CD4-positive, alpha-beta T cell treated with Interleukin-1 beta for 1 hour (primary cell): ENCODE results near the gene ANKDD1A.

ENCODE experiments used
- DNase-seq, 2 donors: peaks; one replicate each; pipeline ENCODE4 v3.0.0-alpha.2; 2020 to 2022

Gene ANKDD1A

DNA sequence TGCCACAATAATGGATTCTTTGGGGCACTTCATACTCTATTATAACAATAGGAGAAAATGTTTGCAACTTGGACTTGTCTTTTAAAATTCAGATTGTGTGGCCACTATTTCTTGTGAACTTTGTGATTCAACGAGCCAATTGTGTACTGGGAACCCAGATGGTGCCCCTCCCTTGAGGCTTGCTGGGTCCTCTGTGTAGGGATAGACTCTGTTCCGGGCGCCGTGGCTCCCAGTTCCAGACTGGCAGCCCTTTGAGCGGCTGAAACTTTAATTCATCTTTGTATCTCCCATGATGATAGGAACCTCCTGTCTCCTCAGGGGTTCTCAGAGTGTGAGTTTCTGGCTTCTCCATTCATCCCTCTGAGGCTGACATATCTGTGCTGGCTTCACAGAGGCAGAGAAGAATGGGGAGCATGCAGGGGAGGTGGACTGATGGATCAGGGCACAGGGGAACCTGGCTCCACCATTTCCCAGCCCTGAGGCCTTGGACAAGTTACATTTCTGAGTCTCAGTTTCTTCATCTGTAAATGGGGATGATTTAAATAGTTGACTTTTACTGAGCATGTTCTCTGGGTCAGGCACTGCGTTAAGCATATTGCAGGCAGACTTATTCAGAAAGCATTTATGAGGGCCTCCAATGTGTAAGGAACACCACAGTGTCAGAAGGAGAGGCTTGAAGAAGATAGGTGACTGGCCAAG, 15.2 kb upstream of the ANKDD1A start:
- DNase-seq: no peak

DNA sequence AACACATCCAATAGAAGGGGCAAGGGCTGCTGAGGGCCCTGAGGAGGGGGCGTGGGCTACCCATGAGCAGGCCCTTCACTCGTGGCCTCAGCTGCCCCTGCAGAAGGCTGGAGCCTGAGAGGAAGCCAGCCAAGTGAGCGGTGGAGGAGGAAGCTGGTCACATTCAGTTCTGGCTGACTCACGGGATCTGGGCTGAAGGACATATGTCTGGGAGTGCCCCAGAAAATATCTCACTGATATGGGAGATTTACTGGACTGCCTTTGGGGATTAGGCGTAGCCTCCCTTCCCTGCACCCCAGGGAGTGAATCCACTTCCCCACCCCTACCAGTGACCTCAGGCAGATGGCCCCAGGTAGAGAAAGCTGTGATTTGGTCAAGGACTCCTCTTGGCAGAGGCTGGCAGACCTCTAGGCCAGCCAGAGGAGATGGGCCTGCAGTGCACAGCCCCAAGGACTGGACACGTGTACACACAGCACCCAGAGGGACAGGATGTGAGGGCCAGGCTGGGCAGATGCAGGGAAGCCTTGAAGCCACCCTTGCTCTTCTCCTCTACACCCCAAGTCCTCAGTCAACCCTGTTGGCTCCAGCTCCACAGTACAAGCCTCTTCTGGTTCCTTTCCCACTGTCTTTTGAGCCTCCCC, 14.2 kb upstream of the ANKDD1A start:
- peak in 1 of 2 donors; percentile 54 for DNase-seq

DNA sequence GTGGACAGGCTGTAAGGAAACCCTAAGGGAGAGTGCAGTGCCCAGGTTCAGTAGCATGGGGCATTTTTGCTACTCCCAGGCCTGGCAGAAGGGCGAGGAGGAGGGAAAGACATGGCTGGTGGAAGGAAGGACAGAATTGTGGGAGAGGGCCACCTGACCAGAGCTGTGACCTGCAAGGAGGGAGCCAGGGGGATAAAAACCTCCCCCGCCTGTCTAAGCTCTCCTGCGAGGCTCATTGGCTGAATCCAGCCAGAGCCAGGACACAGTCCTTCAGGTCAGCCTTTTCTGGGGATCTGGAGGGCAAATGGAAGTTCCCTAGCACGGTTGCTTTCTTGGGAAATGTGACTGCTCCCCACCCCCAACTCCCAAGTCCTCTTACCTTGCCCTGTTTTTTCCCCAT, 13.3 kb upstream of the ANKDD1A start:
- no peak for DNase-seq

DNA sequence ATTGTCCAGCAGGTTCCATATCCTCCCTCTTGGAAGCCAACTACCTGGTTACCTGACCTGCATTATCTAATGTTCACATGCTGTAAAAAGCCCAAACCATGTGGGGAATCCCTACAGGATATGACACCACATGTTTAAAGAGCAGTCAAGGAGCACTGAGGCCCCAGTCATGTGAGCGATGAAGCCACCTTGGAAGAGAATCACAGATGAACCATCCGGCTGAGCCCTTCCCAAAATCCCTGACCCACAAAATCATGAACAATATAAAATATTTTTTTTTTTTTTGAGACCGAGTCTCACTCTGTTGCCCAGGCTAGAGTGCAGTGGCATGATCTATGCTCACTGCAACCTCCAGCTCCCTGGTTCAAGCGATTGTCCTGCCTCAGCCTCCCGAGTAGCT, 10.6 kb upstream of the ANKDD1A start:
- DNase-seq: no peak

DNA sequence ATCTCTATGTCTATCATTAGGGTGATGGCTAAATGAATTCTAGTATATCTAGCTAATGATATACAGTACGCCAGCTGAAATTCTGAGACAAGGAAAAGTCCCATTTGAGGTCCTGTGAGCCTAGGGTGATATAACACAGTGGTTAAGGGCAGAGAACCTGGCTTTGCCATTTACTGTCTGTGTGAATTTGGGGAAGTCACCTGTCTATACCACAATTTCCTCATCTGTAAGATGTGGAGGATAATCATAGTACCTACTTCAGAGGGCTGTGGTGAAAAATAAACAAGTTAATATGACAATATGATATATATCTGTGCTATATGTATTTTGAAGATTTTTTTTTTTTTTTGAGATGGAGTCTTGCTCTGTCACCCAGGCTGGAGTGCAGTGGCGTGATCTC, 9.8 kb upstream of the ANKDD1A start:
- peak in 1 of 2 donors; percentile 68 for DNase-seq

DNA sequence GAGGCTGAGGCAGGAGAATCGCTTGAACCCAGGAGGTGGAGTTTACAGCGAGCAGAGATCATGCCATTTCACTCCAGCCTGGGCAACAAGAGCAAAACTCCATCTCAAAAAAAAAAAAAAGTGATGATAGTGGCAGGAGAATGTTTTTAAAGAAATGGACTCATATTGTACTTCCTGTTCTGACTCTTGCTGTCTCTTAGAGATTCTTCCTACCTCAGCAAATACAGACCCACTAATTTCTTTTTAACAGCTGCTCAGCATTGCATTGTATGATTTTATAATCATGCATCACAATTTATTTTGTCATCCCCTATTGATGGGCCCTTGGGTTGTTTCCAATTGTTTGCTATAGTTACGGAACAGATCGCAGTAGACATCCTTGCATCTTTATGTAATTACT, 8.8 kb upstream of the ANKDD1A start:
- no peak for DNase-seq

DNA sequence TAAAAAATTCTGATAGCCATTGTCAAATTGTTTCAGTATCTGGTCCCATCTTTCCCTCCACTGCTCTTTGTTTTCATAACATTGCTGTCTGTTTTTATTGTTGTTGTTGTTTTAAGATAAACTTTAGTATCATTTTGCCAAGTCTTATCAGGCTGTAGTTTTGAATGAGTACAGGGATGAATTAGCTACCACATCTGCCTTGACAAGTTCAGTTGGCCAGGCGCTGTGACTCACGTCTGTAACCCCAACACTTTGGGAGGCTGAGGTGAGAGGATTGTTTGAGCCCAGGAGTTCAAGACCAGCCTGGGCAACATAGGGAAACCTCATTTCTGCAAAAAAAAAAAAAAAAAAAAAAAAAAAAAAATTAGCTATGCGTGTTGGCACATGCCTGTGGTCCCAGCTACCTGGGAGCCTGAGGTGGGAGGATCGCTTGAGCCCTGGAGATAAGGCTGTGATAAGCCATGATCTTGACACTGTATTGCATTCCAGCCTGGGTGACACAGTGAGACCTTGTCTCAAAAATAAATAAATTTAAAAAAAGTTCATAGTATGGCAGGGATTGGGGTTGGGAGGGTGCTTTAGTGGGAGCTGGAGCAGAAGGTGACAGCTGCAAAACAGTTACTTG, 8.3 kb upstream of the ANKDD1A start:
- DNase-seq: no peak

DNA sequence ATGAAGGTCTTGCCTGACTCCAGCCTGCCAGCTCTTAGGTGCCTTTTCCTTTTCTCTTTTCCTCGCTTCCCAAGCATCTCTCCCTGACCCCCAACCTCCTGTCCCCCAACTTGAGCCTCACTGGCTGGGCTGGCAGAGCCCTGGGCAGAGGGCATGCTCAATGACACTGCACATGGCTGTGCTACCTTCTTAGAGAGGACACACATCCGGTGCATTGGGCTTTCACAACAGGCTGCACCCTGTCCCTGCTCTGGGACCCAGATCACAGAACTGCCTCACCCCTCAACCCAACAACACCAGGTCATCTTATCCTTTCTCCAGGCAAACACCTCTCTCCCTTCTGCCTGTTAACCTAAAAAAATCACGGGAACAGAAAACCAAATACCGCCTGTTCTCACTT, 7.5 kb upstream of the ANKDD1A start:
- DNase-seq: no peak

DNA sequence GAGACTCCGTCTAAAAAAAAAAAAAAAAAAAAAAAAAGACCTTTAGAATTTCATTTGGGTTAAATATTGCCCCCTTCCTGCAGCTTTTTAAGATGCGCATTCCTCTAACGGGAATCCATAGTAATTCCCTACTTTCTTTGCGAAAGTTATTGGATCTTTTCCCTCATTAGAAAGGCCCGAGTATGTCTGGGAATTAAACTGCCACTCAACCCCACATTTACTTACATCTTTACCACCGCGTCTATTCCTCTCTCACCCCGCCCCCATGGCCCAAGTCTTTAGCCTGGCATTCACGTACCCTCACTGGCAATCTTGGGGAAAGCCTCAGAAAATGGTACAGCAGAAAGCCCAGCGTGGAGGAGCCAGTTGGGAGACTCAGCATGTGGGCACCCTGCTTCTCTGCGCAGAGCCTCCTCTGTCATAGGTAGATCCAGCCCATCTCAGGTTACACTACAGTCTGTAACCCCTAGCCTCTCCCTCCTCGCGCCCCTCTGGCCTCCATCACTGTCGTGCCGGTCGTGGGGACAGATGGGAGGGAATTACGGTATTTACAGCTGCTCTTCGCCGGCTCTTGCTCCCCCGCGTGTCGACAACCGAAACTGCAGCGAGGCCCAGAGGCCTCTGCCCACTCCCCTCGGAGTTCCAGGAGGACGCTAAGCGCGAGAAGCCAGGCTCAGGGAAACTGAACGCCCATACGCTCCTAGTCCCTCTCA, 6.4 kb upstream of the ANKDD1A start:
- DNase-seq: peak; percentile 78 to 80

DNA sequence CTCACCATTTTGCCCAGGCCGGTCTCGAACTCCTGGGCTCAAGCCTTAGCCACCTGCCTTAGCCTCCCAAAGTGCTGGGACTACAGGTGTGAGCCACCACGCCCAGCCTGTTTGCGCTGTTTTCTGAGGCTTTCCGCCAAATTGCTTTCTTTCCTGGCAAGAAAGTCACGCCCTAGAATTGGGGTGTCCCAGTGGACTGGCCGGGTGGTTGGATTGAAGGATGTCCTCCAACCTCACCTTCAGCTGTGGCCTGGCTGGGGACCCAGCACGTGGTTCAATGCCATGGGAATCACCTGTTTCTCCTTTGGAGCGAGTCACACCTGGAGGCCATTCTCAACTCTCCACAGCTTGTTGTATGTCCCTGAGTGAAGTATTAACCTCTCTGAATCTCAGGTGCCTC, 5.8 kb upstream of the ANKDD1A start:
- no peak for DNase-seq

DNA sequence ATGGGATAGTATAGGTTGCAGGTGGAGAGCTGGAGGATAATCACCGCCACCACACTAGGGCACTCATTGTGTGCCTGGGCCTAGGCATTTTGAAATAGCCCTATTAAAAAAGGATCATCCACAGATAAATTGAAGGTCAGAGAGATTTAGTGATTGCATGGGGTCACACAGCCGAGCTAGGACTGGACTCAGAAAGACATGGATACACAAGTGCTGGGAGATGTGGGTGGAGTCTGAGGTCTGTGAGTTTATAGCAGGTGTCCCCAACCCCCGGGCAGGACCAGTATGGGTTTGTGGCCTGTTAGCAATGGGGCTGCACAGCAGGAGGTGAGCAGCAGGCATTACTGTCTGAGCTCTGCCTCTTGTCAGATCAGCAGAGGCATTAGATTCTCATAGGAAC, 5.3 kb upstream of the ANKDD1A start:
- DNase-seq: no peak

DNA sequence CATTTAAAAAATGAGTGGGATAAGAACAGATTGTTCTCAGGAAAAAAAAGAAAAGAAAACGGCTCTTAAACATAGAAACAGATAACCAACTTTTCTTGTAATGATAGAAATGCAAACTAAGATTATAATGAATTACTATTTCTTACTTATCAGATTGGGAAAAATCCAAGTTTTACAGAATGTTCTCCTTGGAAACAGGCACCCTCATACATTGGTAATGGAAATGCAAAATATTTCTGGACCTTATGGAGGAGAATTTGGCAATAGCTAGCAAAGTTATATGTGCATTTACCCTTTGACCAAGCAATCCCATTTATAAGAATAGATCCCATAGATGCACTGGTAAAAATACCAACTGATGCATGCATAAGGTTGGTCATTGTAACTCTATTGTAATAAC, 3.7 kb upstream of the ANKDD1A start:
- DNase-seq: no peak

DNA sequence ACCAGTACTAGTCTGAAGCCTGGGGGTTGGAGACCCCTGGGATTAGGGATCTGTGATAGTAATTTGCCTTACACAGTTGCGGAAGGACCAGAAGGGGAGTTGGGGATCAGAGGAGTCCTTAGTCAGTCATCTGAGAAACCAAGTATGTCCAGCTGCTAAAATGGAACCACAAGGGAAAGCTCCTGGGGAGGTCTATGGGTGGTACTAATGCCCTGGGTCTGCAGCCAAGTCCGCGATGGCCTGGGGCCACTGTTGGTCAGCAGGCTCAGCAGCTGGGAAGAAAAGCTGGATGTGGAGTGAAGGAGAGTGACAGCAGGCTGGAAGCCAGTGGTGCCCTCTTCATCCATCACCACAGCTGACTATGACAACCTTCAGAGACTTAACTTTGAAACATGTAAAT, 2.2 kb upstream of the ANKDD1A start:
- DNase-seq: no peak

DNA sequence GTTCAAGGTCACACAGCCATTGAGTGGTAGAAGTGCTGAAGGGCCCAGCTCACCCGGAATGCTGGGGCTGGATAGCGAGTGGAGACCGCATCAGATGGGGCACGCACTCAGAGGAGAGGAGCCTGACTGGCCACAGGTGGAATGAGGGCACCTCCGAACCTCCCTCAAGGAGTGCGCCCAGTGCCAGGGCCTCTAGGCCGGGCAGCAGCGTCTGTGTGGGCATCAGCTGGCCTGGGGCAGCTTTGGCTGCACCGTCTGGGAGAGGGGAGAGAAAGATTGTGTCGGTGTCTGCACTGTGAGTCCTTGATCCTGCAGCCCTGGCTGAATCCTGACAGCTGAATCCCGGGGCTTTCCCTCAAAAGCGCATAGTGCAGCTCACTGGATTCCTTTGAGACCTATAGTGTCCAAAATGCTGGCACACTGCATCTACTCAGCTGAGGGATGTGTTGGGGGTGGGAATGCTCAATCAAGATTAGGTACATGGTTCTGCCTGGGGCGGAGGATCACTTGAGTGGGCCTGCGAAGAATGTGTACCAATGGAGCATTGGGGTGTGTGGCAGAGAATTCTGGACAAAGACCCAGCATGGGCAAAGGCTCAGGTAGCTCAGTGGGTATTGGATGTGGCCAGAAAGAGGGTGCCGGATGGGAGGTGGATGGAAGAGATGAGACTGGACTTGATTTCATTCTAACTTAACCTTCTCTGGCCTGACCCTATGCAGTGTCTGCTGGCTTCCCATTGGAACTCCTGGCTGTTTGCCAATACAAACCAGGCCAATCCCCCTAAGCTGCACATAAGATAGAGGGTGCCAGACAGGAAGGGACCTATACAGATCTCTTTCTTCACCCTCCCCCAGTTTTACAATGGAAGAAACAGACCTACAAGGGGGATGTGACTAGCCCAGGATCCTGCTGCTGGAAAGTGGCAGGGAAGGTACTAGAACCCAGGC, 950 bp downstream of the ANKDD1A start:
- DNase-seq: no peak

DNA sequence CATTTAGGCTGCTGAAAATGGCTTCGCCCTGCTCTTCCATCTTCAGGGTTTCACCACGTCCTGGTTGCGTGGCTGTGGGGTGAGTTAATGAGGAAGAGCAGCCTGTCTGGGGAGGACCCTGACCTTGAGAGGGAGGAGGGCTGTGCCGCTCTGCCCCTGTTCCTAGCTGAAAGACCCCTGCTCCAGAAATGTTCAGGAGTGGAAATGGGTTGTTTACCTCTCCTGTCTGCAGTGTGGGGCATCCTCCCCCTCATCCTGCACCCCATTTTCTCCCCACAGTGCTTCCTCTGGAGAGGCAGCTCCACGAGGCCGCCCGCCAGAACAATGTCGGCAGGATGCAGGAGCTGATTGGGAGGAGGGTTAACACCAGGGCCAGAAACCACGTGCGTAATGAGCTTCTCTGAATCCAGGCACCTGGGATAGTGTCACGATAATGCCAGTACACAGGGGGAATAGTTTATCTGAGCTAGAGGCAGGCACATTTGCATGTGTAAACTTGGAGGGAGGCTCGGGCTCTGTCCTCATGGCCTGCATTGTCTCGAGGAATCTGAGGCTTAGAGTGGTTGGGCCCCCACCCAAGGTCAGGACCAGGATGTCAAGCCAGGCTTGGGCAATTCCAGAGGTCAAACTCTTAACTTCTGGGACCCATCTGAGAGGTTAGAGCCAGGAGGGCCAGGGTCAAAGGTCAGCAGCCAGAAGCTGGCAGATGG, 4.0 kb downstream of the ANKDD1A start:
- no peak for DNase-seq

DNA sequence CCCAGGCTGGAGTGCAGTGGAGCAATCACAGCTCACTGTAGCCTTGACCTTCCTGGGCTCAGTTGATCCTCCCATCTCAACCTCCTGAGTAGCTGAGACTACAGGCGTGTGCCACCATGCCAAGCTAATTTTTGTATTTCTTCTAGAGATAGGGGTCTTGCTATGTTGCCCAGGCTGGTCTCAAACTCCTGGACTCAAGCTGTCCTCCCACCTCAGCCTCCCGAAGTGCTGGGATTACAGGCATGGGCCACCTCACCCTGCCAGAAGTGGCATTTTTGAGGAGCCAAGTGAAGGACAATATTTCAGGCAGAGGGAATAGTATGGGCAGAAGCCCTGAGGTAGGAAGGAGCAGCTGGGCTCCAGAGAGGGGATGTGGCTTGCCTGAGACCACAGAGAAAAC, 4.7 kb downstream of the ANKDD1A start:
- DNase-seq: no peak

DNA sequence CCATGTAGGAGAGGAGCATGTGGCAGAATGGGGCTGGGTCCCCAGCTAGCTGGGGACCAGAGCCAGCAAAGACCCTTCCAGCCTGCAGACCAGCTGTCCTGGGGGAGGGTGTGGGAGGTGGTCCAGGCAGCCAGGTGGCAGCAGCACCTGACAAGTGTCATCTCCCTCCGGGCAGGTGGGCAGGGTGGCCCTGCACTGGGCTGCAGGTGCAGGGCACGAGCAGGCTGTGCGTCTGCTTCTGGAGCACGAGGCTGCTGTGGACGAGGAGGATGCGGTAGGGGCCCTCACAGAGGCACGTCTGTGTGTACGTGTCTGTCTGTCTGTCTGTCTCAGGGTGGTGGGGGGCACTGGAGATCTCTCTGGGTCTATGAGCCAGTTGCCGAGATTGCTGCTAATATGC, 5.5 kb downstream of the ANKDD1A start:
- no peak for DNase-seq

DNA sequence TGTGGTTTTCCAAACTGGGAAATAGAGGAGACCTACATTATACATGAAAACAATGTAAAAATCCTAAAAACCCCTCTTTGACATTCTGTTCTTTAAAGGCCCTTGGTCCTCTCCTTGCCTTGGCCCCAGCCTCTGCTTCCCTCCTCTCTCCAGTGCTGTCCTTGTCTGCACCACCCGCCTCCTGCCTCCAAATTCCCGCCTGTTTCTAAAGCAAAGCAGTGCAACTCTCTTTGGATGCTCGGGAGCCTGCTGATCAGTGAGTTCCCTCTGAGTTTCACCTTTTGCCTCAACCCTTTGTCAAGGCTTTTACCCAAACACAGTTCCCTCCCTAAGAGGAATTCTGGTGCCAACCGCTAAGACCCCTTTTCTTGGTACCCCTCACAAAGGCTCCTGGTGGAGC, 8.0 kb downstream of the ANKDD1A start:
- DNase-seq: no peak

DNA sequence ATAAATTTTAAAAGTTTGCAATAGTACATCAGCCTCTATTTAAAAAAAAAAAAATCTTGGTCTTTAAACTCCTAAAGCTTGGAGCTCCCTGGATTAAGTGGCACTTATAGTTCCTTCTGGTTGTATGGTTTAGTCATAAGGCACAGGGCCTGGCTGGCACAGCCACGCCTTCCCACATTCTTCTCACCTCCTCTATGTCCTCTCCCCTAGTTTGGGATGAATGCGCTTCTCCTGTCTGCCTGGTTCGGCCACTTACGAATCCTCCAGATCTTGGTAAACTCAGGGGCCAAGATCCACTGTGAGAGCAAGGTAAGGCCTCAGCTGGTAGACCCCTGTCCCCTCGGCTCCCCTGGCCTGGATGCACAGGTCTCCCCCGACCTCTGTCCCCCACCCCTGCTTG, 10.0 kb downstream of the ANKDD1A start:
- DNase-seq: no peak

DNA sequence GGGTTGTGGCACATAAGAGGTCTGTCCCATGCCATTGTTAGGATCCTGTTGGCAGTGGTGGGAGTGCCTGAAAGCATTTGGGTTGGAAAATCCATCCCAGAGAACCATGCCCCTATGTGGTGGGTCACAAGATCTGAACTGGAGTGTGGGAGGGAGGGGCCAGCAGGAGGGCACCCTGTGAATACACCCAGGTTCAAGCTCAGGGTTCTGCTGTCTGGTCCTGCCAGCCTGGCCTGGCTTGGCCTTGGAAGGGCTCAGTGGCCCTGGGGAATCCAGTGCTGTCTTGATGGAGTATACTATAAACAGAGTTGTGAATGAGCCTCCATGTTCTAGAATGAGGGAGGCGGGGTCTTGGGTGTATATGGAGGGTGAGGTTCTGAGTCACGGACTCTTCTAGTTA, 11.8 kb downstream of the ANKDD1A start:
- DNase-seq: no peak

DNA sequence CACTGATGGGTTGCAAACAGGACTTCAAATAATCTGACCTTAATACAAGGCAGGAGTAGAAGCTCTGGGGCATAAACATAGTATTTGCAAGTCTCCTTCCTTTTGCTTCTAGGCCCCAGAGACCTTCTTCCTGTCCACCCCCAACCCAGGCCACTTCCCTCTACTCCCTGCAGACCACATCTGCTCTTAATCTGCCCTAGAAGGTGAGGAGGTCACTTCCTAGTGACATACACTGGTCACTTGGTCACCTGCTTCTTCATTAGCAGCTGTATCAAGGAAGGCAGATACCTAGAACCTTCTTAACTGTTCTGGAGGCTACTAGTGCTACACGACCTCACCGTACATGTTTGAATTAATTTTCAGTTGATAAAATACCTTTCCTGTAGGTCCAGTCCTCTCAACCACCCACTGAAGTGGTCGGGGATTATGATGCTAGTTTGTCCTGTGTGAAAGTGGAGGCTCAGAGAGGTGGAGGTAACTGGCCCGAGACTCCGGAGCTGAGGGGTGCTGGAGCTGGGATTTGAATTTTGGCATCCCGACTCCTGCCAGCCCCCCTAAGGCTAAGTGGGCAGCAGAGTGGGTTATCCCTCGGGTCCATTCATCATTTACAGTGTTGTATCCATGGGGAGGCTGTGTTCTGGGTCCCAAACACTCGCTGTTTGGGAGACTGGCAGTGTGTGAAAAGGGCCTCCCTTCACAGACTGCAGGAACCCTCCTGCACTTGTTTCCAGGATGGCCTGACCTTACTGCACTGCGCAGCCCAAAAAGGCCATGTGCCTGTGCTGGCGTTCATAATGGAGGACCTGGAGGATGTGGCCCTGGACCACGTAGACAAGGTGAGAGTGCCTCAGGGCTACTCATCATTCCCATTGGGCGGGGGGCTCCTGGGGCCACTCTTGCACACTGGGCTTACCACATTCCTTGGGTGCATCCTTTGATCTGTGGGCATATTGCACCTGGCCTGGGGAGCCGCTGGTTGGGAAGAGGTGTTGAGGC, 13.9 kb downstream of the ANKDD1A start:
- DNase-seq: no peak
